GM10847 (cell line): ENCODE results near the gene TMEM108.

ENCODE experiments used
- POLR2A ChIP-seq: IDR thresholded peaks from 2 replicates; pipeline ENCODE4 v1.6.1; 2011; ENCODE audit not compliant: insufficient read length; ENCODE audit errors: extremely low read depth

TMEM108 gene

GRCh38 chr3:133293397-133294110, 255.4 kb downstream of the TMEM108 start:
- TF ChIP-seq POLR2A, result no peak

GRCh38 chr3:133294253-133294652, 256.1 kb downstream of the TMEM108 start:
- TF ChIP-seq POLR2A, result no peak

DNA sequence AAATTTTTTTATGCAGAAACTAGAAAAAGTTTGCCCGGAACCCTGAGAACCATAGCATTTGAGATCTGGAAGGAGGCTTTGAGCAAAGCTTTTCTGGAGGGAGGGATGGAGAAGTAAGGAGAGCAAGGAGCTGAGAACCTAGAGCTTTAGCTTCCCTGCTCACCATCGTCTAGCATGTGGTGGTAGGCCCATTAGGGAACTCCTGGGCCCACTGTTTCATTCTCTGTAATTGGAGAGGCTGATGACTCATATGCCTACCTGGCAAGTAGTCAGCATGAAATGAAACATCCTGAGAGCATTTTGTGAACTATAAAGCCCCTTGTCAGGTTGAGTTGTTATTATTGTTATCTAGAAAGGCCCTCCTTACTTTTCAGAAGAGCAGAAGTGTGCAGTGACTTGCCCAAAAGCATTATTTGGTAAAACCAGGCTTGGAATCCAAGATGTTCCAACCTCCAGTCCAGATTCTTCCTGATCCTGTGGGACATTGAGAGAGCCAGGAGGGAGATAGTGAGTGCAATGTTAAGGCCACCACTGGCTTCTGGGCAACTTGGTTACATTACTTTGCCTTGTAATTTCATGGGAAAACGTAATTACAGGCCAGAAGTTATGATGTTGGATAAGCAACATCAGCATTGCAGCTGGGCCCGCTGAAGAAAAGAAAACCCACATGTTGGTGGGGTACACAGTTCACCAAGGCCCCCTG, 257.2 kb downstream of the TMEM108 start:
- TF ChIP-seq POLR2A, result no peak

DNA sequence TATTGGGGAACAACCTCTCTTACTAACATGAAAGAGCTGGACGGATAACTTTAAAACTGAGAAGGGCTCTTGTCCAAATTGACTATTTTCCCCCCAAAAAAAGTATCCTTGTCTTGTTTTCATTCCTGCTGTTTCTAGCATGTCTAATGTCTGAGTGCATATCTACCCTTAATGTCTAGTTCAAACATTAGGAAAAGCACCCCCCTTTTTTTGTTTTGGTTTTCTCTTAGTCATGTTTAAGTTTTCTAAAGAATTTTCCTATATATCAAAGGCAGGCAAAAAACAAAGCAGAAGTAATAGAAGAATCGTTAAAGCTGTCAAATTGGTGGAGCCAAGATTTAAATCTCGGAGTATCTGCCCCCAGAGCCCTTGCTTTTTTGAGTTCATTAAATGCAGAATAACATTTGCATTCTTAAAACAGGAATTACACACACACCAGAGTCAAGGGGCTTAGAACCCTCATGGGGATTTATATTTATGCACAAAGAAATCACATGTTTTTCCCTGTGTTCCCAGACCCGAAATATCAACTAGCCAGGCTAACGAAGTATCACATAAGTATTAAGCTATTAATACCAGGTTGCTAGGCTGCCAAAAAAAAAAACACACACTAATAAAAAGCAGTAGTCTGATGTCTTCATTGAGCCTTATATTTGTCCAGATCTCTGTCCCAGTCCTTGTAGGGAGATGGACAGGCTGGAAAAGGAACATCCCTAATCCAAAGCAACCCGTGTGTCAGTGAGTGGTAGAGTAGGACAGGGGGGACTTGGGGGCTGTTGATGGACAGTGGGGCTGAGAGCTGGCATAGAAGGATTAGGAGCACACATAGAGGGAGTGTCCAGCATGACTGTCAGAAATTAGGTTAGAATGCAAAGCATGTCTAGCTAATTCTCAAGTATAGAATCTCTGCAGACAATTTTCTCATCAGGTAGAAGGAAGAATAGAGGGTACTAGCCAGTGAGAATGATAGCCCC, 258.0 kb downstream of the TMEM108 start:
- no peak for TF ChIP-seq POLR2A

GRCh38 chr3:133296981-133297380, 258.8 kb downstream of the TMEM108 start:
- TF ChIP-seq POLR2A, result no peak

DNA sequence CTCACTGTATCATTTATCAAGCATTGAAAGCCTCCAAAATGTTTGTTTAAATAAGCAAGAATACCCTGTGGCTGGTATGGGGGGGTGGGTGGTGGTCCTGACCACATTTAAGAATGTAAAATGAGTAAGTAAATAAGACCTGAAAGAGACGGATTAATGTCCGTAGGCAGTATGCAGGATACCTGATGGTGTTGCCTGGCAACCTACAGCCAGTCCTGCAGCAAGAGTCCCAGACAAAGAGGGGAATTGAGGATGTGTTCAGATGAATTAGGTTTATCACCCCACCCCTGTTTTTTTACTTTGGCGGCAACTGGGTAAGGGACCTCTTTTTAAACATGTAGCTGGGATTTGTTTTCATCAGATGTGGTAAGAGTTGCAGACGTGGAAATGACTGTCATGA, 261.9 kb downstream of the TMEM108 start:
- no peak for TF ChIP-seq POLR2A

DNA sequence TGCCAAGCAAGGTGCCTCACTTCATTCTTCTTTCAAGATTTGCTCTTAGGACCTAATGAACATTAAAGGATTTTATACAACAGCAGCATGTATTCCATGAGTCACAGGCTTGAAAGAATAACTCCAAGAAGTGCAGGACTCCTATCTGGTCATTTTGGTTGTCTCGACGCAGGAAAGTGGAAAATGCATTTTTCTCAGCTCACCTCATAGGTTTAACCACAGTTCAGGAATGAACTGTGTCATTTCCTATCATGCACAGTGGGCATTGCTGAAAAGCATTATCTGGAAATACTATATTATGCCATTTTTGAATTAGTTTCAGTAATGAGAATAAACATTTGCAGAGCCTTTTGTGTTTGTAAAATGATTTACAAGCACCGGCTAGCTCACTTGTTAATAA, 263.0 kb downstream of the TMEM108 start:
- no peak for TF ChIP-seq POLR2A

DNA sequence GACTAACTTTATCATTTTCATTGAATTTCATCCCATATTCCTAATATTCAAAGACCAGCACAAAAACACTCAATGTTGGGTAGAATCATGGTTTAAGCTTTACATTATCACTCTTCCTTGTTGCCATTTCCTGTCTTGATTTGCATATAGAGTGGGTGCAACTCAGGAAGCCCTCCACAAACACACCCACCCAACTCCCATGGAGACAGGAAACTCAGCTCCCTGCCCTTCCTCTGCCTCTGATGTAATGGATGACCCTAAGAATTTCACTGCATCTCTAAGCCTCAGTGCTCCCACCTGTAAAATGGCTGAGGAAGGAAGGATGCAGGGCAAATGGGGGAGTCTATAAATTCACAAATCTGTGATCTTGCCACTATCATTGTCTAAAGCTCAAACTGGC, 263.5 kb downstream of the TMEM108 start:
- no peak for TF ChIP-seq POLR2A

DNA sequence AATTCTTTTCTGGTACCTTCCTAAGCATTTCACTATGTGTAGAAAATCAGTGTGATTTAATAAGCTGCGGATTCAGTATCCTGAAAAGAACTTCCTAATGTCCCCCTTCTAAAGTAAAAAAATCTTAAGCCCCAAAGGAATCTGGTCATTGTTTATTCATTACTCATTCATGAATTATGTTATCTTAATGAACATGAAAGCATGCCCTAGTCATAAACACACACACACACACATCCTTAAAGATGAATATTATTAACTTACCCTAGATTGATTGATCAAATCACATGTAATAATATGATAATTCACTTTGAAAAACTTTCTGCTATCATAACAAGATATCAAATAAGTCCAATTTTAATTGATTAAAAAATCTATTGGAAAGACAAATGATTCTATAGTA, 265.2 kb downstream of the TMEM108 start:
- no peak for TF ChIP-seq POLR2A

DNA sequence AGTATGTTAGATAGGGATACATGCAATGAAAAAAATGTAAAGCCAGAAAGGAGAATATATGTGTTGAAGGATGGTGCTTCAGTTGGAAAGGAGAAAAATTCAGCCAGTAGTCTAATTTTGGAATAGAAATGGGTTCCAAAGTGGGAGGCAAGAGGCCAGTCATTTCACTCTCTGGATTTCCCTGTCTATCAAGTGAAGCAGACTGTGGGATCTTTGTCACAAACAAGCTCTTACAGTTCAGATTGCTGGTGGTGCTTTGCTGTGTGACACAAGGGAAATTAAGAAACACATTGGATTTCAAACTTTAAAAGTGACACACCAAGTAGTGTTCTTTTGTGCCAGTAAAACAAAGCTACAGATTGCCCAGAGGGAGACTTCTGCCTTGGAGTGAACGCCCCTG, 279.7 kb downstream of the TMEM108 start:
- TF ChIP-seq POLR2A, result no peak

GRCh38 chr3:133328373-133328772, 290.2 kb downstream of the TMEM108 start:
- TF ChIP-seq POLR2A, result no peak

DNA sequence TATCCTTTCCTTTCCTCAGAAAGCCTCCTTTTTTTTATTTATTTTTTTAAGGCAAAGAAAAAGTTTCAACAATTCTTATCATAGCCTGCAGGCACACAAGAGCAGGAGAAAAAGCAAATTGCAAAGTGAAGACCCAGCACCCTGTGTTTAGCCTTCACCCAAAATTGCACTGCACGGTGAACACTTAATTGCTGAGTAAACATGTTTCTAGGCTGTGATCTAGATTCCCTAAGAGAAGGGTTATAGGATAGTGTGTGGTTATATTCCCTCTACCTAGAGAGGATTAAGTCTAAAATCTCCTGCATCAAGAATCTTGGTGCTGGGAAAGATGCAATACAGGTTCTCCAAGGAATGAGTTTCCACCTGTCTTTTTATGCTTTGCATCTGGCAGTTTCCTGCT, 291.4 kb downstream of the TMEM108 start:
- no peak for TF ChIP-seq POLR2A

GRCh38 chr3:133330065-133330464, 291.9 kb downstream of the TMEM108 start:
- no peak for TF ChIP-seq POLR2A

DNA sequence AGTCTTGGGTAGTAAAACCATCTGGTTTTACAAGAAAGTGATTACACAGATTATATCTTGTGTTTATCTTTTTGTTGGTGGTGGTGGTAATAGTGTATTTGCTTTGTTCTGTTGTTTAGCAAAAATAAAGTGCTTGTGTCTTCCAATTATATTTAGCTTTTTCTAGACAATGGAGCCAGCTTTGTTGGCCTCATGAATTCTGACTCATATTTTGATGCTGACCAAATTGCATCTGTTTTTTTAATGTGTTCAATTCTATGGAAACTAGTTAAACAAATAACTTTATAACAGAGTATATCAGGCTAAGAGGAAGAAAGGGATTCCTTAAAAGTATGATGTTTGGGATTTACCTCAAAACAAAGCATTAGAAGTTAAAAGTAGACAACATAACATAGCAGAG, 292.3 kb downstream of the TMEM108 start:
- TF ChIP-seq POLR2A, result no peak

DNA sequence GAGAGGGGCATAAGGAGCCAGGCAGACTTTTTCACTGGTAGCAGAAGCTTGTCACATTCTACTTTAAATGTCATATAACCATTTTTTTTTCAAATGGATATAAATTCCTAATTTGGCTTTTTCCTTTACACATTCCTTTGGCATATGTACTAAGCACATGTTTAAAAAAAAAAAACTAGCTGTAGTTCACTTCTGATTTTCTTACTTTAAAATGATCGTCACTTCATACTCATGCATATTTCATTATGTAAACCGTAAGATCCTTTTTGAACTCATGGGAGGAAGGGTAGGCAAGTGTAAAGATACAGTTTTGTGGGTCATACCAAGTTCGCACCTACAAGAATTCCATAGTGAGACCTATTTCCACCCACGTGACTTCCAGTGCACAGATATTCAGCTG, 316.5 kb downstream of the TMEM108 start:
- no peak for TF ChIP-seq POLR2A

DNA sequence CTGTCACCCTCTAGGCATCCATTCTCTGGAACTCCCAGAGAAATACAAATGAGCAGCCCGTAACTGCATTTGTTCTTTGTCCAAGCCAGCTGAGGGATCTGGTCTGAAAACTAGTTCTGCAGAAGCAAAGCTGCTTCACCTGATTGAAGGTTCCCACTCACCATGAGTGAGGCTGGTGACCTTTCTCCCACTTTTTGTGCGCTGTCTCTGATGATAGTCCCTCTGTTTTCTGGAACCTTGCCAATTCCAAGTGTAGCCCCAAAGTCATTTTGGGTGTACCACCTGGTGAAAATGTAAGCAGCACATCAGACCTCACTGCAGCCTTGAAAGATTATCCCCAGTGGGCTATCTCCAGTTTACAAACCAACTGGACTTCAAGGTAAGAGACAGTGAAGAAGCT, 322.3 kb downstream of the TMEM108 start:
- TF ChIP-seq POLR2A, result no peak
